GM19023 (cell line): ENCODE results near the gene SPTB.
"Not testable (repeated sequence)": the region's sequence is repeated elsewhere in the genome, so short reads cannot be mapped to it uniquely, and the experiment has no call there.

ENCODE experiments used
- ATAC-seq: cut with Tn5 transposase; IDR thresholded peaks from one replicate; pipeline ENCODE4 v1.9.1; 2021; ENCODE audit warnings: mild to moderate bottlenecking, moderate library complexity; ENCODE audit not compliant: unreplicated experiment

SPTB gene

GRCh38 chr14:64879635-64880220 lies at the start of gene SPTB:
TSS of gene SPTB (minus strand) at chr14:64879907. CDS start at chr14:64823094, 56,813 bp downstream.
- ATAC-seq, result peak; percentile 50

DNA sequence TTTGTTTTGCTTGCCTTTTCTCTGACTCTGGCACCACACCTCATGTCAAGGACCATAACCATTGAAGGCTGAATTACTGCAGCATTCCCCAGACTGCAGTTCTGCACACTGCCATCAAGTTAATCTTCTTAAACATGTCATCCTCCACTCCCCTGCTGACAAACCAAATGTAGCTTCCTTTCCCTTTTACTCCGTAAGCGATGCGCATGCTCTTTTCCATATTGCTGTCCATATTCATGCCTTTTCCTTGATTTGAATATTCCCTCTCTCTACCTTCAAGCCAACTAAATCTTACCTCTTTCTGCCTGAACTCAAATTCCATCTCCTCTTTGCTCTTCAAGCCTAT lies 49.3 kb upstream of the SPTB start:
- ATAC-seq, result no peak

DNA sequence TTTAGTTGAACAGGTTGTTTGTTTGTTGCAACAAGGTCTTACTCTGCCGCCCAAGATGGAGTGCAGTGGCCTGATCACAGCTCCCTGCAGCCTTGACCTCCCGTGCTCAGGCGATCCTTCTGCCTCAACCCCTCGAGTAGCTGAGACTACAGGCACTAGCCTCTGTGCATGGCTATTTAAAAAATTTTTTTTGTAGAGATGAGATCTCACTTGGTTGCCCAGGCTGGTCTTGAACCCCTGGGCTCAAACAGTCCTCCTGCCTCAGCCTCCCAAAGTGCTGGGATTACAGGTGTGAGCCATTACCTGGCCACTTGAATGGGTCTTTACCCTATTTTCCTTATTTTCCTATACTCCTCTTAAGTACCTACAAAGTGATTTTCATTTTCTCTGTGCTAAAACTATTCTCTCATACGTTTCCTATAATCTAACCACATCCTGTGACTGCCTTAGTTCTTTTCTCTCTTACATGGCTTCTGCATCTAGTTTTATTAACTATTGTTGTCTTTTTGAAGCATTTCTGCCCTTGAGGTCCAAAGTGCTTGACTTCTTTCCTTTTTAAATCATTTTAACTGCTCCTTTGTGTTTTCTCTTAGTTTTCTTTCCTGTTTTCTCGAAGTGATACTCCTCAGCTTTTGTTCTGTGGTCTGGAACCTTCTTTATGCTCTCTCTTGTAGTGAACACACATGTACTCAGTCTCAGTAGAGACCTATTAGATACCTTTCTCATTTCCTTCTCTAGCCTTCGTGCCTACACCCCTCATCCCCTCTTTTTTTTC lies 48.7 kb upstream of the SPTB start:
- peak; percentile 76 for ATAC-seq

- no peak for ATAC-seq
Observed at GRCh38 chr14:64927031-64927430, 47.3 kb upstream of the SPTB start.

DNA sequence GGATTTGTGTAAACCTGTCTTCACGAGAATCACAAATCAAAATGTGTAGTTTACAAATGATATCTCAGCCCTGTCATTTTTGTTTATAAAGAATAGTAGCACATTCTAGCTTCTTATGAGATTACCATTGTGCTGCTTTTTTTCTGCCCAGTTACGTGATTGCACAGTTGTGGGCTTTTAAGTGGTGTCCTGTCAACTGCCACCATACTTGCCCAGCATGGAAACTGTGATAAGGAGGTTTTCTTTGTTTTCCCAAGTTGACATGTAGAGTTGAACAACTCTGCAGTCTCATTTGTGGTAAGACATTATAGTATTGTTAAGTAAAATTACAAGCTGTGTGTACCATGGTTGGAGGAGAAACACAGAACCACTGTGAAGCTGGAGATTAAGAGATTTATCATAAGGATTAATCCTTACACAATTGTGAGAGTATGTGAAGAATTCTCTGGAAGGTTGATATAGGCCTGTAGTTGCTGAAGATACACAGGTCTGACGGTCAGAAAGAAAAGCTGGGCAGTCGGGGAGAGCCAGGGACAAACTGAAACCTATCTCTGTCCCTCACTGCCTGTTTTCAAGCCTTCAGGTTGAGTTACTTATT lies 46.8 kb upstream of the SPTB start:
- no peak for ATAC-seq

- no peak for ATAC-seq
Observed at GRCh38 chr14:64923015-64923414, 43.3 kb upstream of the SPTB start.

DNA sequence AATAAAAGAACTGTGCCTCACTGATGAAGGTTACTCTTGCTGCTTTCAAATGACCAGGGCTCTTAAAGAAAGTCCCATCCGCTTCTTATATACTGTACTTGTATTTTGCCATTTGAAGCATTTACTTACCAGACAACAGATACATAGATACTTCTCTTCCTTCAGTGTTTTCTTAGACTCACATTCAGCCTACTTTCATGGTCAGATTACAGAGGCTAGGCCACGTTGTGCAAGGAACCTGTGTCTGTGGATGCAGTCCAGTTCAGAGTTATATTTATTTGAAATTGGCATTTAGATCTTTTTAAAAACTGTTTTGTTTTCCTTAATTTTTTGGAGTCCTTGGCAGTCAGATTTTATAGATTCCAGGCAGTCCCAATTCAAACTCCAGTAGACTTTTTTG lies 40.8 kb upstream of the SPTB start:
- ATAC-seq, result no peak

DNA sequence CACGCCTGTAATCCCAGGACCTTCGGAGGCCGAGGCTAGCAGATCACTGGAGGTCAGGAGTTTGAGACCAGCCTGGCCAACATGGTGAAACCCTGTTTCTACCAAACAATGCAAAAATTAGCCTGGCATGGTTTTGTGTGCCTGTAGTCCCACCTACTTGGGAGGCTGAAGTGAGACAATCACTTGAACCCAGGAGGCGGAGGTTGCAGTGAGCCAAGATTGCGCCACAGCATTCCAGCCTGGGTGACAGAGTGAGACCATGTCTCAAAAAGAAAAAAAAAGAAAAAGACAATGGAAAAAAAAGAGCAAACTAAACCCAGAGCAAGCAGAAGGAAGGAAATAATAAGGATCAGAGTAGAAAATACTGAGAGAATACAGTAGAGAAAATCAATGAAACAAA lies 39.9 kb upstream of the SPTB start:
- ATAC-seq, result no peak

- ATAC-seq, result no peak
Observed at GRCh38 chr14:64919215-64919614, 39.5 kb upstream of the SPTB start.

- no peak for ATAC-seq
Observed at GRCh38 chr14:64918216-64918615, 38.5 kb upstream of the SPTB start.

- ATAC-seq, result no peak
Observed at GRCh38 chr14:64915797-64916196, 36.1 kb upstream of the SPTB start.

GRCh38 chr14:64915029-64915424 lies 35.3 kb upstream of the SPTB start:
- no peak for ATAC-seq

GRCh38 chr14:64914237-64915028 lies 34.7 kb upstream of the SPTB start, which contains the start of gene CHURC1:
TSS of gene CHURC1 (plus strand) at chr14:64914455. CDS start at chr14:64914496, 41 bp downstream.
- ATAC-seq, result peak; percentile 99

DNA sequence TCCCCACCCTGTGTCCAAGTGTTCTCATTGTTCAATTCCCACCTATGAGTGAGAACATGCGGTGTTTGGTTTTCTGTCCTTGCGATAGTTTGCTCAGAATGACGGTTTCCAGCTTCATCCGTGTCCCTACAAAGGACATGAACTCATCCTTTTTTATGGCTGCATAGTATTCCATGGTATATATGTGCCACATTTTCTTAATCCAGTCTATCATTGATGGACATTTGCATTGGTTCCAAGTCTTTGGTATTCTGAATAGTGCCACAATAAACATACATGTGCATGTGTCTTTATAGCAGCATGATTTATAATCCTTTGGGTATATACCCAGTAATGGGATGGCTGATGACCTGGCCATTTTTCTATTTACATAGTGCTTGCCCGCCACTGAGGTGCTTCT lies 33.8 kb upstream of the SPTB start:
- not testable (repeated sequence) for ATAC-seq

DNA sequence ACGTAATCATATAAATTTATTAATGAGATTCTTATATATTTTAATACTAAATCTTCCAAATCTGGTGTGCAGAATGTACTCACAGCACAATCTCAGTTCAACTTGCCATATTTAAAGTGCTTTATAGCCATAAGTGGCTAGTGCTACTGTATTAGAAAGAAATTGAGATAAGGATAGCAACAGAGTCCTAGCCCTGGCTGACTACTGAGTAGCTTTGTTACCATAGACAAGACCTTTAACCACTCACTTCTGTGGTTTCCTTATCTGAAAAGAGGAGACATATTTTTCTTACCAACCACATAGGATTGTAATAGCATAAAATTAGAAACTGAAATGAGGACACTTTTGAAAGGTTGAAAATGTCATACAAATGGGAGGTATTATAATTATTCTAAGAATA lies 32.6 kb upstream of the SPTB start:
- no peak for ATAC-seq

GRCh38 chr14:64910847-64911495 lies 31.3 kb upstream of the SPTB start:
- ATAC-seq, result no peak

GRCh38 chr14:64906022-64906421 lies 26.3 kb upstream of the SPTB start:
- no peak for ATAC-seq

- ATAC-seq, result no peak
Observed at GRCh38 chr14:64899958-64900357, 20.3 kb upstream of the SPTB start.

- ATAC-seq, result no peak
Observed at GRCh38 chr14:64891839-64892375, 12.2 kb upstream of the SPTB start.

DNA sequence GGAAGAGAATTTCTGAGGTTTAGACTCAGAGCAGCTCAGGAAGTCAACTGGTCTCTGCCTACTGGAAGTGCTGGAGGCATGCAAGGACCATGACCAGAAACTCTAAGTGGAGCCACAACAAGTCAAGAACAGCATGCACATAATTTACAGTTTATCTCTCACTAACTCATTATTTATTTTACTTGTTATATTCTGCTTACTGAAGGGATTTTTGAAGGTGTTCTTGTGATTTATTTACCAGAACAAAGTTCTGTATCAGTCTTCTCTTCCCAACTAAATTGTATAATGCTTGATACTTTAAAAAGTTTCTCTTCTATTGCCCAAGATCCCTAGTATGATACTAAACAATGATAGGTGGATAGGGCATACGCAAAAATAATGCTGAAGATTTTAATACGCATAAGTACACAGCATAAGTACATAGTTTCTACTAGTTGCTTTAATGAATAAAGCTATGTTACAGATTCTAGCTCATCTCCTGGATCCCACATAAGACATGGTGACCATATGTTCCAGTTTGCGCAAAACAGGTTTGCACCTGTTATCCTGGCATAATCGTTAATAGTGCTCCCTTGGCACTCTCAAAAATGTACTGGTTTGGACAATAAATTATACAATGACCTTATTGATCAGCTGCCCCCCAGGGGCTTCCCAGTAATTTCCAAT lies 11.6 kb upstream of the SPTB start:
- ATAC-seq, result no peak
